DND-41 (cell line): Measurements from ENCODE around the gene SLC2A6.

Experiments used
- CTCF ChIP-seq: IDR thresholded peaks from 2 replicates; pipeline ENCODE4 v1.5.1; 2012; ENCODE audit warnings: borderline replicate concordance, low read length, moderate library complexity, mild to moderate bottlenecking; ENCODE audit not compliant: poor library complexity, severe bottlenecking; ENCODE audit errors: extremely low read depth
- EZH2 ChIP-seq: IDR thresholded peaks from 3 replicates; pipeline ENCODE4 v1.6.1; 2012; ENCODE audit warnings: borderline replicate concordance, low read depth, mild to moderate bottlenecking, moderate library complexity, low read length, inconsistent platforms; ENCODE audit not compliant: severe bottlenecking

DNA sequence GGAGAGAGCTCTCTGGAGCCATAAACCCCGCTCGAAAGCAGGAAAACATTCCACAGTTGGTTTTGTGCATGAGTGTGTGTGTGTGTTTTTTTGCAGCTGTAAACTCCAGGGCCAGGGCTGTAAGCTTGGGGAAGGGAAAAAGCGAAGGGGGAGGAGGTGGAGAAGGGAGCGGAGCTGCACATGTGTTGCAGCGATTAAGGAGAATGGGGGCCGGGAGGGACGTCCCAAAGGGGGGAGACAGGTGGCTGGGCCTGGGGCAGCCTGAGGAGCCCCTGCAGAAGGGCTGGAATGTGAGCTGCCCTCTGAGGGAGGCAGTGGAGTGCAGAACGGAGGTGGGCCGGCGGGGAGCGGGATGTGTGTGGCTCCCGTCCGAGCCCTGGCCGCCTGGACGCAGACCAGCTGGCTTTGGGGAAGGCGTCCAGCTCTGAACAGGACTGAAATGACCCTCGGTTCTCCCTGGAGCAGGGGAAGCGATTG is 48.6 kb upstream of the SLC2A6 start:
- no peak for TF ChIP-seq EZH2
- no peak for TF ChIP-seq CTCF
